OCI-LY3 (cell line): ENCODE data around the gene MT1A.
A peak's percentile ranks its signal among the peaks of the same experiment; 100 is the strongest.
"Not testable (repeated sequence)": the region's sequence is repeated elsewhere in the genome, so short reads cannot be mapped to it uniquely, and the experiment has no call there.

Experiments used
- H2AFZ ChIP-seq: fragments of 200-600, 300-600 bp; shearing (Covaris generic); 2 replicates; pipeline ENCODE4 v1.6.0; 2014; ENCODE audit warnings: antibody characterized with exemption, low read depth, low read length
- H3K27ac ChIP-seq: fragments of 200-600, 300-600 bp; sonication (generic); 2 replicates; pipeline ENCODE4 v1.5.1; 2014; ENCODE audit warnings: mild to moderate bottlenecking, low read length, moderate library complexity, mixed read lengths
- H3K27me3 ChIP-seq: fragments of 200-600, 300-600 bp; sonication (generic); 2 replicates; pipeline ENCODE4 v1.6.1; 2014; ENCODE audit warnings: low read depth, low read length, mixed read lengths
- H3K36me3 ChIP-seq: fragments of 200-600, 300-600 bp; sonication (generic); replicated peaks from 2 replicates; pipeline ENCODE3; 2014; ENCODE audit warnings: low read depth, low read length, mixed read lengths
- H3K4me1 ChIP-seq: fragments of 300-600, 200-600 bp; sonication (generic); 2 replicates; pipeline ENCODE4 v1.6.1; 2014; ENCODE audit warnings: low read length, mixed read lengths
- H3K4me2 ChIP-seq: fragments of 200-600, 300-600 bp; sonication (generic); 2 replicates; pipeline ENCODE4 v1.6.1; 2014; ENCODE audit warnings: low read length, mixed read lengths
- H3K4me3 ChIP-seq: fragments of 300-600, 200-600 bp; sonication (generic); 2 replicates; pipeline ENCODE4 v1.5.1; 2014; ENCODE audit warnings: antibody characterized with exemption, mild to moderate bottlenecking, low read length, moderate library complexity
- H3K79me2 ChIP-seq: fragments of 300-600, 200-600 bp; shearing (Covaris generic); 2 replicates; pipeline ENCODE4 v1.6.1; 2014; ENCODE audit warnings: mild to moderate bottlenecking, low read length, mixed read lengths
- H3K9ac ChIP-seq: fragments of 300-600, 200-600 bp; shearing (Covaris generic); 2 replicates; pipeline ENCODE4 v1.6.0; 2014; ENCODE audit warnings: mild to moderate bottlenecking, low read length, moderate library complexity
- H3K9me3 ChIP-seq: fragments of 200-600, 300-600 bp; shearing (Covaris generic); 2 replicates; pipeline ENCODE4 v1.6.1; 2014; ENCODE audit warnings: low read length, mixed read lengths; ENCODE audit not compliant: insufficient read depth
- H4K20me1 ChIP-seq: fragments of 200-600, 300-600 bp; sonication (generic); 2 replicates; pipeline ENCODE4 v1.6.1; 2016; ENCODE audit warnings: low read length, mixed read lengths; ENCODE audit not compliant: insufficient read depth
- CTCF ChIP-seq: fragments of 200-600, 300-600 bp; sonication (generic); IDR thresholded peaks from 2 replicates; pipeline ENCODE4 v1.5.1; 2014; ENCODE audit warnings: antibody characterized with exemption, low read length, low read depth
- EZH2phosphoT487 ChIP-seq: fragments of 200-600 bp; shearing (Covaris generic); IDR thresholded peaks from 2 replicates; pipeline ENCODE4 v1.6.1; 2018; ENCODE audit warnings: antibody characterized with exemption, mixed run types, low read depth

MT1A gene

GRCh38 chr16:56620339-56620897, 18.0 kb upstream of the MT1A start:
- no peaks in the 10 kb centered on the region for H4K20me1 ChIP-seq
- no peak overlapping the region for H3K9ac ChIP-seq
- no peaks in the 10 kb centered on the region for H3K4me1 ChIP-seq
- 0 out of 2 replicates have a peak, but pooled peaks cover 12% of the 10 kb centered on the region for H3K27me3 ChIP-seq
- H2AFZ ChIP-seq: no peak overlapping the region
- H3K4me2 ChIP-seq: no peak overlapping the region
- TF ChIP-seq EZH2phosphoT487: no peak
- TF ChIP-seq CTCF: no peak
- H3K79me2 ChIP-seq: no peaks in the 10 kb centered on the region
- H3K27ac ChIP-seq: no peak overlapping the region
- H3K36me3 ChIP-seq: no peaks in the 10 kb centered on the region
- H3K4me3 ChIP-seq: no peak overlapping the region
- H3K9me3 ChIP-seq: no peaks in the 10 kb centered on the region

GRCh38 chr16:56621665-56622445, 16.6 kb upstream of the MT1A start:
- not testable (repeated sequence) for H3K4me1 ChIP-seq, H3K79me2 ChIP-seq, H3K9me3 ChIP-seq, H3K27ac ChIP-seq, H3K9ac ChIP-seq, H2AFZ ChIP-seq, H3K4me3 ChIP-seq, H3K36me3 ChIP-seq, H3K4me2 ChIP-seq, H4K20me1 ChIP-seq
- H3K27me3 ChIP-seq: peaks cover 21% of the 10 kb centered on the region

GRCh38 chr16:56623184-56623583, 15.3 kb upstream of the MT1A start:
- H3K27ac ChIP-seq, H4K20me1 ChIP-seq, H3K4me2 ChIP-seq, H3K4me1 ChIP-seq, H3K4me3 ChIP-seq, H3K36me3 ChIP-seq, H3K9ac ChIP-seq, H3K79me2 ChIP-seq, H3K9me3 ChIP-seq, H2AFZ ChIP-seq: not testable (repeated sequence)
- H3K27me3 ChIP-seq: peaks cover 17% of the 10 kb centered on the region

GRCh38 chr16:56623637-56624036, 14.8 kb upstream of the MT1A start:
- TF ChIP-seq EZH2phosphoT487: no peak
- TF ChIP-seq CTCF: no peak
- Histone ChIP-seq H3K4me1 (peaks cover under 1% of the 10 kb centered on the region; the same call in 1 of the 2 replicates), H3K36me3 (no peaks in the 10 kb centered on the region), H3K79me2 (no peaks in the 10 kb centered on the region), H3K9ac (no peak overlapping the region), H2AFZ (no peak overlapping the region), H3K27me3 (peaks cover 15% of the 10 kb centered on the region), H4K20me1 (no peaks in the 10 kb centered on the region), H3K9me3 (no peaks in the 10 kb centered on the region), H3K4me3 (no peak overlapping the region), H3K27ac (no peak overlapping the region), H3K4me2 (no peak overlapping the region)

GRCh38 chr16:56625140-56625942, 13.1 kb upstream of the MT1A start, which contains the start of gene MT1E:
TSS of gene MT1E (plus strand) at chr16:56625781. CDS start at chr16:56625852, 71 bp downstream.
- H4K20me1 ChIP-seq: no peaks in the 10 kb centered on the region
- peaks cover 12% of the 10 kb centered on the region for H3K27me3 ChIP-seq
- peak within 1 kb of the TSS; percentile 53 for H3K9ac ChIP-seq
- H2AFZ ChIP-seq: peak within 1 kb of the TSS; percentile 58; the same call in 1 of the 2 replicates
- peaks cover 18% of the 10 kb centered on the region for H3K4me1 ChIP-seq
- H3K9me3 ChIP-seq: no peaks in the 10 kb centered on the region
- H3K27ac ChIP-seq: no peak within 1 kb of the TSS
- H3K36me3 ChIP-seq: no peaks in the 10 kb centered on the region
- peak within 1 kb of the TSS; percentile 71 for H3K4me2 ChIP-seq
- no peak for TF ChIP-seq CTCF
- TF ChIP-seq EZH2phosphoT487: no peak
- peak within 1 kb of the TSS; percentile 80 for H3K4me3 ChIP-seq
- H3K79me2 ChIP-seq: no peaks in the 10 kb centered on the region
